BJ (cell line): ENCODE measurements around the gene GPR162. TPM values are rescaled to one million over a fixed set of nuclear protein-coding genes. Genes with fewer than 3 reads are reported as not detected.

ENCODE experiments used
- CTCF ChIA-PET: fragments of 350-600 bp; formaldehyde crosslinking; extraction: SDS; loops from one replicate; lab custom pipeline; 2021; ENCODE audit warnings: antibody characterized with exemption, inconsistent platforms; lab: Yijun Ruan, JAX
- POLR2A ChIA-PET: fragments of 300-600 bp; sonication (Branson Sonifier 250); formaldehyde crosslinking; extraction: SDS; loops from one replicate; lab custom pipeline; 2021; ENCODE audit warnings: antibody characterized with exemption; lab: Charles Lee
- DNase-seq: peaks from one replicate; pipeline ENCODE4 v3.0.0-alpha.2; 2011; ENCODE audit warnings: low read depth
- H3K27me3 ChIP-seq: 2 replicates; pipeline ENCODE4 v1.6.0; 2011; ENCODE audit warnings: low read length; ENCODE audit not compliant: control insufficient read depth, insufficient read depth
- H3K36me3 ChIP-seq: 2 replicates; pipeline ENCODE4 v1.5.1; 2011; ENCODE audit warnings: low read length; ENCODE audit not compliant: control insufficient read depth, insufficient read depth
- H3K4me3 ChIP-seq: 2 replicates; pipeline ENCODE4 v1.5.1; 2011; ENCODE audit warnings: low read depth, mild to moderate bottlenecking, control low read depth, low read length
- polyA plus RNA-seq: library from polyadenylated mRNA; depleted of rRNA; stranded (reverse); fragments of >200 nt; gene quantifications from 2 replicates; pipeline ENCODE4 v1.2.3, GENCODE V29; 2011
- TF ChIP-seq, protein P1 (sequence below): IDR thresholded peaks from 2 replicates; pipeline ENCODE4 v1.5.1; 2011; ENCODE audit warnings: low read depth, mild to moderate bottlenecking, control low read depth, inconsistent platforms, low read length, moderate library complexity; ENCODE audit not compliant: insufficient read depth

Gene GPR162
- polyA plus RNA-seq, 1 experiment: 6.6 TPM

DNA sequence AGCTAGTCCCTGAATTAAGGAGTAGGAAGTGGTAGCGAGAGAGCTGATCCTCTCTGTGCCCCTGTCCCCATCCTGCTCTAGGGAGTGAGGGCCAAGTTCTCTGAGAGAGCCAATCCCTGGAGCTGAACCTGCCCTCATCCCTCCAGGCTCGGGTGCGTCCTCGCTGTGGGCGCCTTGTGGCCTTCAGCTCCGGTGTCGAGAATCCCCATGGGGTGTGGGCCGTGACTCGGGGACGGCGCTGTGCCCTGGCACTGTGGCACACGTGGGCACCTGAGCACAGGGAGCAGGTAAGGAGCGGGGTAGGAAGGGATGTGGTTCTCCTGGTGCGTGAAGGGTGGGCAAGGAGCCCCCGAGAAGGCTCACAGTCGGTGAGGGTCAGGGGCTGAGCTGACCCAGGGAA, 17.2 kb downstream of the GPR162 start:
- H3K27me3 ChIP-seq: no peaks in the 10 kb centered on the region
- DNase-seq: no peak
- POLR2A ChIA-PET: interaction anchor here (0.5 kb wide), 1 partner anchor 13 kb away, joined by 4 read pairs; the partner anchor contains the start of gene CDCA3
- no peak overlapping the region for H3K4me3 ChIP-seq
- TF ChIP-seq, protein P1, sequence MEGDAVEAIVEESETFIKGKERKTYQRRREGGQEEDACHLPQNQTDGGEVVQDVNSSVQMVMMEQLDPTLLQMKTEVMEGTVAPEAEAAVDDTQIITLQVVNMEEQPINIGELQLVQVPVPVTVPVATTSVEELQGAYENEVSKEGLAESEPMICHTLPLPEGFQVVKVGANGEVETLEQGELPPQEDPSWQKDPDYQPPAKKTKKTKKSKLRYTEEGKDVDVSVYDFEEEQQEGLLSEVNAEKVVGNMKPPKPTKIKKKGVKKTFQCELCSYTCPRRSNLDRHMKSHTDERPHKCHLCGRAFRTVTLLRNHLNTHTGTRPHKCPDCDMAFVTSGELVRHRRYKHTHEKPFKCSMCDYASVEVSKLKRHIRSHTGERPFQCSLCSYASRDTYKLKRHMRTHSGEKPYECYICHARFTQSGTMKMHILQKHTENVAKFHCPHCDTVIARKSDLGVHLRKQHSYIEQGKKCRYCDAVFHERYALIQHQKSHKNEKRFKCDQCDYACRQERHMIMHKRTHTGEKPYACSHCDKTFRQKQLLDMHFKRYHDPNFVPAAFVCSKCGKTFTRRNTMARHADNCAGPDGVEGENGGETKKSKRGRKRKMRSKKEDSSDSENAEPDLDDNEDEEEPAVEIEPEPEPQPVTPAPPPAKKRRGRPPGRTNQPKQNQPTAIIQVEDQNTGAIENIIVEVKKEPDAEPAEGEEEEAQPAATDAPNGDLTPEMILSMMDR: no peak
- H3K36me3 ChIP-seq: peaks cover 42% of the 10 kb centered on the region
- CTCF ChIA-PET: interaction anchor here (1.3 to 9.8 kb wide), 3 partner anchors 9 to 10 kb away, joined by 4 to 111 read pairs (median 6); partner anchors contain the start of genes CDCA3 and USP5

DNA sequence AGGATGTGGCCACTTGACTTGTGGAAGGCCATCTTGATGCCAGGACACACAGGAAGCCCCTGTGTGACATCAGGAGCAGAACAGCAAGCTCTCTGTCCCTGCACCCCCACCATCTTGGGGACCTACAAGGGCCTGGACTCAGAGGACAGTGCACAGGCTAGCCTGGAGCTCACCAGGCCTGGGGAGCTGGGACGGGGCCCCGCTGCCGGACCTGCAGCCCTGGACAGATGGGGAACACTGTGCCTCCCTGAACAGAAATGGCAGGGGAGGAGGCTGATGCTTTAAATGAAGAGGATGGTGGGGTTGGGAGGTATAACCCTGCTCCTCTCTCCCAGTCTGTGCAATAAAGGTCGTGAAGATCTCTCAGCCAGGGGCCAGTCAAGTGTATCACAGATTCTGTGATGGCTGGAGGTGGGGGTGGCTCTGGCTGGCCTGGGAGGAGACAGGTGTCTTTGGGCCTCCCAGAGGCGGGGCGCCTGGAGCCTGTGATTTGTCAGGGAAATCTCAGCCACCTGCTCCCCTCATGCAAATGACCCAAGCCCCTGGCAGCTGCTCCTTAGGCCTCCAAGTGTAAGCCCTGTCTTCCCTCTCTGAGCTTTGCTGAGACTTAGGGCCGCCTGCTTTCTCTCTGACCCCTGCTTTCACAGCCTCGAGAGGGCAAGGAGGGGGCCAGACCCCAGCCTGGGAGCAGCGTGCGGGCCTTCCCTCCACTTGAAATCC, 18.0 kb downstream of the GPR162 start:
- Histone ChIP-seq H3K4me3 (no peak overlapping the region), H3K27me3 (no peaks in the 10 kb centered on the region), H3K36me3 (peaks cover 45% of the 10 kb centered on the region)
- ChIA-PET CTCF (interaction anchor here (1.1 to 9.8 kb wide), 6 partner anchors 9 to 32 kb away, joined by 4 to 111 read pairs (median 5); partner anchors contain the start of genes CDCA3 and USP5), POLR2A (interaction anchor here (0.5 to 0.7 kb wide), 2 partner anchors 8 to 12 kb away, joined by 3 to 4 read pairs; partner anchors contain the start of gene CDCA3)
- DNase-seq: no peak
- TF ChIP-seq, protein P1: no peak

DNA sequence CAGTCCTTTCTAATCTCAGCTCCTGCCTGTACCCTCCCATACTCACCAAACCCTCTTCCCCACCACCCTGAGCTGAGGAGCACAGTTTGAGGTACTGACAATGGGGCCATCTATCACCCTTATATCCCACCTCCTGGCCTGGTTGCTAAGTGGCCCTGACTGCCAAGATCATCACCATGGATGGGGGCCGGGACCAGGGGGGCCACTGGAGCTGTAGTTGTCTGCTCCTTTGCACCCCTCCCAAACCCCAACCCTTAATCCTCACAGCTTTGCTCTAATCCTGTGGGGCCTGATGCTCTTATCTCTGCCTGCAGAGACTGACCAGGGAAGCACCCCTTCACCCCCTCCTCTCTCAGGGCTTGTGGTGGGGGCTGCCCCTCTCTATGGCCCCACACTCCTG, 18.7 kb downstream of the GPR162 start:
- TF ChIP-seq, protein P1: no peak
- peaks cover 45% of the 10 kb centered on the region for H3K36me3 ChIP-seq
- H3K4me3 ChIP-seq: no peak overlapping the region
- ChIA-PET POLR2A (no interaction called here), CTCF (interaction anchor here (1.1 to 9.8 kb wide), 5 partner anchors 9 to 32 kb away, joined by 4 to 111 read pairs (median 5); partner anchors contain the start of genes CDCA3 and USP5)
- H3K27me3 ChIP-seq: no peaks in the 10 kb centered on the region
- DNase-seq: no peak

DNA sequence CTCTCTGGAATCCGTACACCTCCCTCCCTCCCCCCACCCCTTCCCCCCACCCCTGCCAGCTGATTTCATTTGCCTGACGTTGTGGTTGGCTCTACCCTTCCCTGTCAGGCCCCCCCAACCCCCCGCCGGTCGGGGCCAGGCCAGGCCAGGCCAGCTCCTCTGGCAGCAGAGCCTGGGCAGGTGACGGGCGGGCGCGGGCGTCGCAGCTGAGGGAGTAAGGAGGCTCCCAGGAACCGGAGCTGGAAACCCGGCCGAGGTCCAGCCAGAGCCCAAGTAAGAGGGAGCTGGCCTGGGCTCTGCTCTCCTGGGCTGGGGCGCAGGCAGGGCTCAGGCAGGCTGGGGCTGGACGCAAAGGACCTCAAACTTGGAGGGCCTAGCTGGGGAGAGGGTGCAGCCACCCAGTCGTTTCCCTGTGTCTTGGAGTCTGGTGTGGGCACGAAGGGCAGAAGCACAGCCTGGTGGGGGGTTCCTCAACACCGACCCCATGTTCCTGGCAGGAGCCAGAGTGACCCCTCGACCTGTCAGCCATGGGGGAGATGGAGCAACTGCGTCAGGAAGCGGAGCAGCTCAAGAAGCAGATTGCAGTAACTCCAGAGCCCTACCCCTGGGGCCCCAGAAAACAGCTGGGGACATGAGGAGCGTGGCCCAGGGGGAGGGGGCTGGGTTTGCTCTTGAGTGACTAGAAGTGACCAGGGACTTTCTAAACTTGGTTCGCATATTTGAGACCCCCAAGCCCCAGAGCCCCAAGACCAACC, 19.3 kb downstream of the GPR162 start, which contains the start of gene GNB3:
Gene GNB3 (plus strand): TSS at position 165 of the 755 bp plus-strand sequence. CDS start 363 bp downstream, at position 528.
- no peak within 1 kb of the TSS for H3K4me3 ChIP-seq
- TF ChIP-seq, protein P1: no peak
- POLR2A ChIA-PET: no interaction called here
- DNase-seq: no peak
- H3K36me3 ChIP-seq: peaks cover 47% of the 10 kb centered on the region
- CTCF ChIA-PET: interaction anchor here (1.1 to 9.8 kb wide), 4 partner anchors 8 to 31 kb away, joined by 4 to 111 read pairs (median 5); partner anchors contain the start of genes CDCA3 and USP5
- no peaks in the 10 kb centered on the region for H3K27me3 ChIP-seq

DNA sequence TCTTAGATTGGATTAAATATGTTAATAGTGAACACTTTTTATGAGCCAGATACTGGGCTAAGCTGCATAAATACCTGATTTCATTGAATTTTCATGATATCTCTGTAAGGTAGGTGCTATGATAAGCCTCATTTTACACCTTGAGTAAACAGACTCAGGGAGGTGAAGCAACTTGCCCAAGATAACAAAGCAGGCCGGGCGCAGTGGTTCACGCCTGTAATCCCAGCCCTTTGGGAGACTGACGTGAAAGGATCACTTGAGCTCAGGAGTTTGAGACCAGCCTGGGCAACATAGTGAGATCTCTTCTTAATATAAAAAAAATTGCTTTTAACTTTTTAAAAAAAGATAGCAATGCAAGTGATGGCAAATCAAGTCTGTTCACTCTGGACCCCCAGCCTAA, 20.5 kb downstream of the GPR162 start:
- Histone ChIP-seq H3K27me3 (no peaks in the 10 kb centered on the region), H3K36me3 (peaks cover 49% of the 10 kb centered on the region), H3K4me3 (no peak overlapping the region)
- ChIA-PET CTCF (interaction anchor here (0.8 to 2.4 kb wide), 4 partner anchors 9 to 89 kb away, joined by 3 to 5 read pairs (median 4); partner anchors contain the start of genes CDCA3 and MLF2), POLR2A (no interaction called here)
- TF ChIP-seq, protein P1: no peak
- no peak for DNase-seq
